ENCODE measurements around the gene SPDYC. TPM values are rescaled to one million over a fixed set of nuclear protein-coding genes. Genes with fewer than 3 reads are reported as not detected.

Gene SPDYC
- total and polyA plus RNA-seq, 2 of the 13 experiments (the other 11 are each of a cell fraction or from before 2014, with no cell fraction given) = 0.15 to 0.33 TPM

- TF ChIP-seq ZBTB49 (CRISPR knock-in tag; IDR thresholded peaks at IDR 0.05; ENCODE audit: borderline replicate concordance) (no peak), ARID3A (IDR thresholded peaks at IDR 0.05; ENCODE audit: low read depth, low read length) (no peak), THAP7 (CRISPR knock-in tag; IDR thresholded peaks at IDR 0.05) (no peak), TIGD3 (CRISPR knock-in tag; IDR thresholded peaks at IDR 0.05; ENCODE audit: borderline replicate concordance) (no peak), ZNF354B (CRISPR knock-in tag; IDR thresholded peaks at IDR 0.05) (no peak), RARG (CRISPR knock-in tag; IDR thresholded peaks at IDR 0.05; ENCODE audit: low read depth) (no peak), PHF21A (CRISPR knock-in tag; IDR thresholded peaks at IDR 0.05) (peak; percentile 85), REL (CRISPR knock-in tag; conservative IDR thresholded peaks at IDR 0.05) (no peak), ZXDC (CRISPR knock-in tag; IDR thresholded peaks at IDR 0.05) (peak; percentile 30; the same call in 1 of the 2 replicates), MED1 (CRISPR knock-in tag; IDR thresholded peaks at IDR 0.05) (peak; percentile 10; the same call in 1 of the 2 replicates), THYN1 (CRISPR knock-in tag; IDR thresholded peaks at IDR 0.05; ENCODE audit: borderline replicate concordance, low read depth) (no peak), ATF4 (CRISPR knock-in tag; IDR thresholded peaks at IDR 0.05) (no peak), TAF1 (CRISPR knock-in tag; IDR thresholded peaks at IDR 0.05) (peak; percentile 76), ZSCAN29 (CRISPR knock-in tag; conservative IDR thresholded peaks at IDR 0.05) (no peak), ETV5 (CRISPR knock-in tag; IDR thresholded peaks at IDR 0.05; ENCODE audit: borderline replicate concordance) (peak; percentile 63), ZGPAT (CRISPR knock-in tag; IDR thresholded peaks at IDR 0.05) (no peak), NRL (CRISPR knock-in tag; IDR thresholded peaks at IDR 0.05; ENCODE audit: borderline replicate concordance) (no peak)
These were observed 34.9 kb upstream of the SPDYC start (continued) for GRCh38 chr11:65134952-65135632.

Measured in HepG2 (cell line).